HepG2 (cell line): ENCODE measurements around the gene DAB2IP. TPM values are rescaled to one million over a fixed set of nuclear protein-coding genes. Genes with fewer than 3 reads are reported as not detected.

Experiments
- AFF4 ChIP-seq: sonication (generic); formaldehyde crosslinking; IDR thresholded peaks from 2 replicates; pipeline ENCODE4 v1.4.0; 2020; ENCODE audit warnings: missing genetic modification reagents
- DR1 ChIP-seq: sonication (generic); formaldehyde crosslinking; IDR thresholded peaks from 2 replicates; pipeline ENCODE4 v1.8.0; 2021; ENCODE audit warnings: mild to moderate bottlenecking, missing genetic modification reagents, inconsistent platforms
- HCFC1 ChIP-seq: fragments of 150-350 bp; IDR thresholded peaks from 2 replicates; pipeline ENCODE4 v1.6.1; 2014; ENCODE audit warnings: low read depth, low read length
- HMG20A ChIP-seq: IDR thresholded peaks from 2 replicates; pipeline ENCODE4 v1.6.1; 2016; ENCODE audit warnings: borderline replicate concordance
- HOXA7 ChIP-seq: sonication (generic); formaldehyde crosslinking; IDR thresholded peaks from 2 replicates; pipeline ENCODE4 v1.8.1; 2022; ENCODE audit warnings: mild to moderate bottlenecking, missing genetic modification reagents, moderate library complexity
- NR2F2 ChIP-seq: IDR thresholded peaks from 2 replicates; pipeline ENCODE4 v1.6.1; 2012; ENCODE audit warnings: low read depth, inconsistent platforms, borderline replicate concordance
- POGZ ChIP-seq: sonication (generic); formaldehyde crosslinking; IDR thresholded peaks from 2 replicates; pipeline ENCODE4 v1.4.0; 2020; ENCODE audit warnings: mild to moderate bottlenecking, missing genetic modification reagents
- ZNF549 ChIP-seq: sonication (generic); formaldehyde crosslinking; IDR thresholded peaks from 2 replicates; pipeline ENCODE4 v1.5.0; 2020; ENCODE audit warnings: missing genetic modification reagents
- ZNF687 ChIP-seq: sonication (generic); formaldehyde crosslinking; IDR thresholded peaks from 2 replicates; pipeline ENCODE4 v1.5.1; 2020; ENCODE audit warnings: mild to moderate bottlenecking, missing genetic modification reagents, moderate library complexity
- ZSCAN5A ChIP-seq: sonication (generic); formaldehyde crosslinking; IDR thresholded peaks from 2 replicates; pipeline ENCODE4 v1.8.0; 2022; ENCODE audit warnings: mild to moderate bottlenecking, missing genetic modification reagents, borderline replicate concordance
- polyA plus RNA-seq, 8 experiments: library from polyadenylated mRNA; depleted of rRNA in 3 of 8; stranded (reverse) in 7 of 8; unstranded in 1 of 8; fragments of >200 nt; fragmentation: Illumina TruSeq in 4 of 8; extraction: Trizol in 4 of 8; gene quantifications; 2 replicates each; pipeline versions ENCODE4 v1.2.1 to v1.2.3, GENCODE V29; 2011 to 2016; ENCODE audit warnings: low read depth in 4 of 8, missing spikeins in 1 of 8, mixed read lengths in 1 of 8; ENCODE audit not compliant: insufficient read depth in 1 of 8
- total RNA-seq, 5 experiments: library from RNA; depleted of rRNA; stranded (reverse); fragments of >200 nt; fragmentation: Illumina TruSeq; extraction: Trizol; gene quantifications; 2 replicates each; pipeline ENCODE4 v1.2.3, GENCODE V29; 2016; ENCODE audit warnings: low read depth in 1 of 5

The DAB2IP gene
- total and polyA plus RNA-seq, 2 of the 13 experiments (the other 11 are each of a cell fraction or from before 2014, with no cell fraction given), result 25.3 to 37.9 TPM

GRCh38 chr9:121612511-121612998 is 38.9 kb upstream of the DAB2IP start (continued):
- no peak for TF ChIP-seq AFF4 (CRISPR knock-in tag)
- 0 out of 2 replicates have a peak, but pooled peaks have one; percentile 32 for TF ChIP-seq ZNF687
- TF ChIP-seq DR1 (CRISPR knock-in tag), result no peak
- no peak for TF ChIP-seq HOXA7 (CRISPR knock-in tag)
- TF ChIP-seq HMG20A (CRISPR knock-in tag), result no peak
- TF ChIP-seq HCFC1, result no peak
- TF ChIP-seq ZNF549 (CRISPR knock-in tag), result no peak
- no peak for TF ChIP-seq POGZ (CRISPR knock-in tag)
- no peak for TF ChIP-seq NR2F2
- no peak for TF ChIP-seq ZSCAN5A (CRISPR knock-in tag)
